NCI-H69 (cell line): ENCODE measurements around the gene MRPL49.

Experiments used
- DNase-seq: peaks from one replicate; lab custom pipeline; 2025; lab: John Stamatoyannopoulos, UW

The MRPL49 gene

GRCh38 chr11:65121865-65122696 lies at the start of gene MRPL49, which contains the start of gene FAU:
Gene MRPL49, plus strand, starts transcription at chr11:65122321. Its CDS starts 26 bp downstream, at chr11:65122347.
Gene FAU, minus strand, starts transcription at chr11:65122134. Its CDS starts 321 bp downstream, at chr11:65121813.
- DNase-seq: peak; percentile 99

DNA sequence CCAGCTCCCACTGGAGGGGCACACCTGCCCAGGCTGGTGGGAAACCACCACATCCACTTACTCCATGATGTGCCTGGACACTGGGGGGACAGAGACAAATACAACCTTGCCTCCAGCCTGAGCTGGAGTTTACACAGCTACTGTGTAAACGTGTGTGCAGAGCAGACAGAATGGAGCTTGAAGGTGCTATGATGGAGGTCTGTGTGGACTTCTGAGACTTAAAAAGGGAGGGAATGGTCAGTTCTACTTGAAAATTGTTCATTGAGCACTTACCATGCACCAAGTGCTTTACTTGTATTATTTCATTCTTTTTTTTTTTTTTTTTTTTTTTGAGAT lies 49.5 kb upstream of the MRPL49 start:
- DNase-seq: no peak

DNA sequence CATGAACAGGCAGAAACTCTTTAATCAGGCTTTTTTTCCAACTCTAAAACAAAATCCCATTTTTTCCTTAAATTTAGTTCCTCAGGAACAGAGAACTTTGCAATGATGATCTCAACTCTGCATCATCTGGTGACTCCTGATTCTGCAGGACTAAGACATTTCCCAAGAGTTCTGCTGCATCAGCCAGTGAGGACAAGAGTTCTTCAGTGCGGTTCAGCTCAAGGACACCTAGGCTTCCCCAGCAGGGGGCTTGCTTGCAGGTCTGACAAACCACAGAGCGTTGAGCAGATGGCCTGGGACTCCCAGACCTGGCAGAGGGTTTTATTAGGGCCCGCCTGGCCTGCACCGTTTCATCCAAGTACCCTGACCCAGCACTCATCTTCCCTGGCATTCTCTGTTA lies 44.7 kb upstream of the MRPL49 start:
- DNase-seq: peak; percentile 23

DNA sequence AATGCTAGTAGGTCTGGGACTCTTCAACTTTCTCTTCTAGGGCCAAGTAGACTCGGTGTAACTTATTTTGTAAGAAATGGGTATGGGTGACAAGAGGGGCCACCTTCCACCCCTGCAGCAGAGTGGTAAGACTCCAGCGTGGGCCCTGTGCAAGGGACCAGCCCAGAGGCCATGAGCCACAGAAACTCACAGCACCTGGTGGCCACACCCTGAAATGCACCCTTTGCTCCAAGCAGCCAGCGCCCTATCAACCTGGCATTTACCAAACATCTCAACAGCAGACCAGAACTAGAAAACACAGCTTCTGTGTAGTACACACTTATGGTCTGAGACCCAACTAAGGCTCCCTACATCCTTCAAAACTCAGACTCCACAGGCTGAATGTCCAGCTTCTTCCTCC lies 44.0 kb upstream of the MRPL49 start:
- peak; percentile 62 for DNase-seq

DNA sequence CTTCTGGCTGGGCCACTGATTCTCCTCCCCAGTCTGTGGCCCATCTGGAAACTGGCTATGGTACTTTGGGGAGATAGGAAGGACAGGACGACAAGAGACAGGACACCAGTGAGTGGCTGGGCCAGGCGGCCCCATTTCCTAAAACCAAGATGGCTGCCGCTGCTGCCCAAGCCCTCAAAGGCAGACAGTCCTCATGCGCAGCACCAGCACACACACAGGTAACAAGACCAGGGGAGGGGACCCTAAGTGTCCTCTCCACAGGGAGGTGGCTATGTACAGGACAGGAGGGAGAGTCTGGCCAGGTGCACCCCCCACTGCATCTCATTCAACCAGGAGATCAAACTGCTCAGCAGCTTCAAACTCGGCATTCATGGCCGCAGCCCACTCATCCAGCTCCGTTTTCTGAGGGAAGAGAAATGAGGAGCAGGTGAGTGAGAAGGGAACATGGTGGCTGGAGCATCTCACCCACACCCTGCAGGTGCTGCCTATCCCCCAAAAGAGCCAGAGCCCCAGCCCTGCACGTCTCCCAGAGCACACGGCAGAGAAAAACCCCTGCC lies 43.3 kb upstream of the MRPL49 start:
- DNase-seq: no peak

- no peak for DNase-seq
Measured at GRCh38 chr11:65083134-65083833, 38.8 kb upstream of the MRPL49 start.

GRCh38 chr11:65083834-65084597 lies 38.1 kb upstream of the MRPL49 start, which contains the start of the genes CDCA5 and ZFPL1:
Gene CDCA5, minus strand, starts transcription at chr11:65084040. Its CDS starts 62 bp downstream, at chr11:65083978.
Gene ZFPL1, plus strand, starts transcription at chr11:65084222. Its CDS starts 477 bp downstream, at chr11:65084699.
- DNase-seq: peak; percentile 98

- no peak for DNase-seq
Measured at GRCh38 chr11:65084598-65085375, 37.3 kb upstream of the MRPL49 start.

DNA sequence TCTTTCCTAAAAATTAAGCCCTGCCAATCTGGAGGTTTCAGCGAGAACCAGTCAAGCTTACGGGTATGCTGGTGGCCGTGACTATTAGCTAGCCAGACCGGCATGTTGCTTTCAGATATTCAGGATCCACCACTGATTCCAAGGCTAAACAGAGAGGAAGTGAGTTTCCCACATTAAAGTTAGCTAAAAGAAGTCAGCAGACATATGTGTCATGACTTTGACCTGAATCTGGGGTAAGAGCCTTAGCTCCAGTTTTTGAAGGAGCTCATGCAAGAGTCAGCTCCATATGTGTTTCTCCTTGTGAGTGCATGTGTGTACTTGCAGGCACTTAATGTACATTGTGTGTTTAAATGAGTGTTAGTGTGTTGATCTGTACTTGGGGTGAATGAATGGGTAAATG lies 36.7 kb upstream of the MRPL49 start:
- DNase-seq: no peak

- DNase-seq: no peak
Measured at GRCh38 chr11:65086809-65087208, 35.3 kb upstream of the MRPL49 start.

DNA sequence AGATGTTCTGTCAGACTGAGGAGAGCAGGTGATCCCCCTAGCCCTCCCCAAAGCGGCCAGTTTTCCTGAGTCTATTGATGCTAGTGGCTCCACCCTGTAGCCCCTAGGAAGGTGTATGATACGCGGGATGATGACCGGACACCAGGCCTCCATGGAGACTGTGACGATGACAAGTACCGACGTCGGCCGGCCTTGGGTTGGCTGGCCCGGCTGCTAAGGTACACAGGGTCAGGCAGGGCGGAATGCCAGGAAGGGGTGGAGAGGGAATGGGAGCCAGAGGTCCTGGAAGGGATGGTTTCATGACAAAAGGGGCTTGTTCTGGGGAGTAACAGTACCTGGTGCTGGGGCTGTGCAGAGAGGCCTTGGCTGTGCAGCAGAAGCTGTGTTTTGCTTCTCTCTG lies 34.9 kb upstream of the MRPL49 start:
- DNase-seq: no peak

DNA sequence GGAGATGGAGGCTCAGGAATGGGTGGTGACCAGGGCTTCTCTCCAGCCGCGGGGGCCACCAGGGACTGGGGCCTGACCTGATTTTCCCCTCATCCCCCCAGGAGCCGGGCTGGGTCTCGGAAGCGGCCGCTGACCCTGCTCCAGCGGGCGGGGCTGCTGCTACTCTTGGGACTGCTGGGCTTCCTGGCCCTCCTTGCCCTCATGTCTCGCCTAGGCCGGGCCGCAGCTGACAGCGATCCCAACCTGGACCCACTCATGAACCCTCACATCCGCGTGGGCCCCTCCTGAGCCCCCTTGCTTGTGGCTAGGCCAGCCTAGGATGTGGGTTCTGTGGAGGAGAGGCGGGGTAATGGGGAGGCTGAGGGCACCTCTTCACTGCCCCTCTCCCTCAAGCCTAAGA lies 34.3 kb upstream of the MRPL49 start:
- DNase-seq: no peak

DNA sequence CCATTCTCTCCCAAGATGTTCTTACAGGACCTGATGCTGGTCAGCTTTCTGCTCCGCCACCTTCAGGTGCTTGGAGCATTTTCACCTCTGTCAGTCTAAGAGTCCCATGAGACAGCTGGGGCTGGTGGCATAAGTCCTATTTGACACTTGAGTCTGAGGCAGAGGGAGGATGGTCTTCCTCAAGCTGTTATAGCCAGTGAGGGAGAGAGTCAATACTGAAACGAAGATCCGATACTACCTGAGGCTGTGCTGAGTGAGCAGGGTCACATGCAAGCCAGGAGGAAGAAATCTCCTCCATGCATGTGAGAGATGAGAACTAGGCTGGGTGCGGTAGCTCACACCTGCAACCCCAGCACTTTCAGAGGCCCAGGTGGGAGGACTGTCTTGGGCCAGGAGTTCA lies 32.5 kb upstream of the MRPL49 start:
- no peak for DNase-seq

DNA sequence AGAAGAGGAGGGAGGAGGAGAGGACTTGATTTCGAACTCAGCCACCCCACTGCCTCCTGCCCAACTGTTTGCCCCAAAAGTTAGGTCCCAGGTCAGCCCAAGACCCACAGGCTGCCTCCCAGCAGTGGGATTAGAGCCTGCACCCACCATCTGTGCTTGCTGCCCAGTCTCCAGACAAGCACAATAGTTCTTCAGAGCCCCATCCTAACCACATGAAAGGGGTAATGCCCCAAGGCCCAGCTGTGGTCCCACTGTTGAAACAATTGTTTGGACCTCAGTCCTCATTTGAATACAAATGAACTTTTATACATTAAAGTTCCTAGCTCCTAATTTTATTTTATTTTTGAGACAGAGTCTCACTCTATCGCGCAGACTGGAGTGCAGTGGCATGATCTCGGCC lies 31.5 kb upstream of the MRPL49 start:
- no peak for DNase-seq

GRCh38 chr11:65095427-65095826 lies 26.7 kb upstream of the MRPL49 start:
- no peak for DNase-seq

DNA sequence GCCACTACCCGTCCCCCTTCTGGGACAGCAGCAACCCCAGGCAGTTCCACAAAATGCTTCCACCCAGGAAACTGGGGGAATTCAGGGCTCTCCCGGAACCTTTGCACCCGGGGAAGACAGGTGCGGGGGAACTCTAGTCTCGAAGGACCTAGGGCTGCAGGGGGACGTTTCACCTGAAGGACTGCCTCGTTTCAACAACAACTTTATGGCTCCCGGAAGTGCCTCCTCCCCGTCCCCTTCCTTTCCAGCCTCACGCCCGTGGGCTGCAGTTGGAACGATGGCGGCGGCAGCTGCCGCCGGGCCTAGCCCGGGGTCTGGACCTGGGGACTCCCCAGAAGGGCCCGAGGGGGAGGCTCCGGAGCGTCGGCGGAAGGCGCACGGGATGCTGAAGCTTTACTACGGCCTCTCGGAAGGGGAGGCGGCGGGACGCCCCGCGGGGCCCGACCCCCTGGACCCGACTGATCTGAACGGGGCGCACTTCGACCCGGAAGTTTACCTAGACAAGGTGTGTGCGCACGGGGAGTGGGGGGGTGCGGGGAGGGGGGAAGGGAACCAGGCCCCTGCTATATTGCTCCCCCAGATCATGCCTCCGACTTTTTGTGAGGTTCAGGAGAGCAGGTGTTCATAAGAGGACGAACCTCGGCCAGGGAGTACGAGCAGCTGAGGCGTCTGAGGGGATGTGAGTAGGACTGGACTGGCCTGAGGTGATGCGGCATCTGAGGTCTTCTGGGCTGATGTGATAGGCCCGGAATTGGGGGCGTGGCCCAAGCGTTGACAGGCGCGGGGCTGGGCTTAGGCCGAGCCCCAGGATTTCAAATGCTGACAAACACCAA lies 25.9 kb upstream of the MRPL49 start, which contains the start of gene VPS51:
Gene VPS51 (plus strand): TSS at position 241 of the 833 bp plus-strand sequence. CDS start 37 bp downstream, at position 278.
- DNase-seq: peak; percentile 96

DNA sequence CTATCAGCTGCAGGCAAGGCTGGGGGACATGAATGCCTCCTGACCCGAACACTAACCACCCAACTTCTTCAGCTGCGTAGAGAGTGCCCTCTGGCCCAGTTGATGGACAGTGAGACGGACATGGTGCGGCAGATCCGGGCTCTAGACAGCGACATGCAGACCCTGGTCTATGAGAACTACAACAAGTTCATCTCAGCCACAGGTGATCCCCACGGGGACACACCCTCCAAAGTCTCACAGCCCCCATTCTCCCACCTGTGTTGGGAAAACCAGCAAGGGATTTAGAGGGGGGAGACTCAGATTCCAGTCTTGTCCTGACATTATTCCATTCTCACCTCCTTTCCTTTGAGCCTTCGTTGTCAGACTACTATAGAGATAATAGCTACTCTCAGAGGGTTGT lies 25.2 kb upstream of the MRPL49 start:
- DNase-seq: no peak

- no peak for DNase-seq
Measured at GRCh38 chr11:65100674-65101350, 21.3 kb upstream of the MRPL49 start.
